OCI-LY1 (cell line): Measurements from ENCODE around the gene WNK2.

Experiments
- H2AFZ ChIP-seq: fragments of 200-600 bp; sonication (generic), shearing (Covaris generic); 2 replicates; pipeline ENCODE4 v1.6.0; 2014; ENCODE audit warnings: antibody characterized with exemption, mild to moderate bottlenecking, low read length
- H3F3A ChIP-seq: fragments of 200-600 bp; sonication (generic), shearing (Covaris generic); 2 replicates; pipeline ENCODE4 v1.6.0; 2014; ENCODE audit warnings: mild to moderate bottlenecking, antibody characterized with exemption, low read length, moderate library complexity; ENCODE audit not compliant: insufficient read depth
- H3K27ac ChIP-seq: fragments of 200-600 bp; sonication (generic); 2 replicates; pipeline ENCODE4 v1.5.1; 2014; ENCODE audit warnings: low read length, mixed run types, mild to moderate bottlenecking, low read depth; ENCODE audit not compliant: poor library complexity, severe bottlenecking
- H3K27me3 ChIP-seq: fragments of 200-600 bp; sonication (generic); 2 replicates; pipeline ENCODE4 v1.6.0; 2014; ENCODE audit warnings: antibody characterized with exemption, mild to moderate bottlenecking, low read length, moderate library complexity; ENCODE audit not compliant: insufficient read depth
- H3K36me3 ChIP-seq: fragments of 200-600 bp; sonication (generic); 2 replicates; pipeline ENCODE4 v1.6.1; 2014; ENCODE audit warnings: mild to moderate bottlenecking, antibody characterized with exemption, low read length, moderate library complexity, mixed read lengths; ENCODE audit not compliant: insufficient read depth
- H3K4me1 ChIP-seq: fragments of 200-600 bp; sonication (generic); 2 replicates; pipeline ENCODE4 v1.5.1; 2014; ENCODE audit warnings: mild to moderate bottlenecking, low read length, moderate library complexity; ENCODE audit not compliant: insufficient read depth, severe bottlenecking
- H3K4me2 ChIP-seq: fragments of 200-600 bp; sonication (generic), shearing (Covaris generic); 2 replicates; pipeline ENCODE4 v1.6.1; 2014; ENCODE audit warnings: low read length
- H3K4me3 ChIP-seq: fragments of 200-600 bp; sonication (generic); 2 replicates; pipeline ENCODE4 v1.5.1; 2014; ENCODE audit warnings: low read length, low read depth, mild to moderate bottlenecking, mixed read lengths; ENCODE audit not compliant: poor library complexity, severe bottlenecking
- H3K79me2 ChIP-seq: fragments of 200-600 bp; shearing (Covaris generic); 2 replicates; pipeline ENCODE4 v1.6.1; 2016; ENCODE audit warnings: mixed run types, low read length, mixed read lengths; ENCODE audit not compliant: insufficient read depth
- H3K9ac ChIP-seq: fragments of 200-600 bp; sonication (generic), shearing (Covaris generic); 2 replicates; pipeline ENCODE4 v1.6.1; 2014; ENCODE audit warnings: mild to moderate bottlenecking, low read length, mixed read lengths
- H3K9me2 ChIP-seq: fragments of 200-600 bp; sonication (generic), shearing (Covaris generic); 2 replicates; pipeline ENCODE4 v1.6.1; 2014; ENCODE audit warnings: low read depth, mild to moderate bottlenecking, low read length, mixed read lengths
- H3K9me3 ChIP-seq: fragments of 200-600 bp; shearing (Covaris generic); 2 replicates; pipeline ENCODE4 v1.6.1; 2014; ENCODE audit warnings: low read length, mixed read lengths
- H4K20me1 ChIP-seq: fragments of 200-600 bp; sonication (generic), shearing (Covaris generic); 2 replicates; pipeline ENCODE4 v1.6.0; 2016; ENCODE audit warnings: mild to moderate bottlenecking, low read length; ENCODE audit not compliant: insufficient read depth
- CTCF ChIP-seq: fragments of 200-600 bp; sonication (generic), shearing (Covaris generic); IDR thresholded peaks from 2 replicates; pipeline ENCODE4 v1.5.1; 2017; ENCODE audit warnings: mild to moderate bottlenecking, antibody characterized with exemption, low read length, moderate library complexity, mixed read lengths
- EZH2 ChIP-seq: fragments of 200-600 bp; sonication (generic), shearing (Covaris generic); IDR thresholded peaks from 2 replicates; pipeline ENCODE4 v1.8.0; 2017; ENCODE audit warnings: borderline replicate concordance, mixed run types, mild to moderate bottlenecking, antibody characterized with exemption, low read length, moderate library complexity, mixed read lengths

WNK2 gene

GRCh38 chr9:93326654-93327053 lies 142.7 kb downstream of the WNK2 start:
- H3K27ac ChIP-seq, result no peak overlapping the region
- no peaks in the 10 kb centered on the region for H4K20me1 ChIP-seq
- H3K9ac ChIP-seq, result no peak overlapping the region
- H3K36me3 ChIP-seq, result no peaks in the 10 kb centered on the region
- H3K4me1 ChIP-seq, result peaks cover 27% of the 10 kb centered on the region
- no peak overlapping the region for H2AFZ ChIP-seq
- H3K9me2 ChIP-seq, result no peaks in the 10 kb centered on the region
- H3K4me3 ChIP-seq, result no peak overlapping the region
- TF ChIP-seq EZH2 (no peak), CTCF (no peak)
- H3K9me3 ChIP-seq, result no peaks in the 10 kb centered on the region
- 0 out of 2 replicates have a peak, but pooled peaks cover under 1% of the 10 kb centered on the region for H3K27me3 ChIP-seq
- no peaks in the 10 kb centered on the region for H3F3A ChIP-seq
- no peaks in the 10 kb centered on the region for H3K79me2 ChIP-seq
- H3K4me2 ChIP-seq, result no peak overlapping the region

GRCh38 chr9:93329629-93330280 lies 145.8 kb downstream of the WNK2 start:
- Histone ChIP-seq H3F3A (no peaks in the 10 kb centered on the region), H3K36me3 (peaks cover 8% of the 10 kb centered on the region; the same call in 1 of the 2 replicates), H4K20me1 (no peaks in the 10 kb centered on the region), H3K4me3 (no peak overlapping the region), H3K27me3 (peaks cover 10% of the 10 kb centered on the region; the same call in 1 of the 2 replicates), H2AFZ (no peak overlapping the region), H3K79me2 (no peaks in the 10 kb centered on the region), H3K9me2 (no peaks in the 10 kb centered on the region), H3K27ac (no peak overlapping the region), H3K4me2 (no peak overlapping the region), H3K4me1 (peaks cover 10% of the 10 kb centered on the region), H3K9ac (no peak overlapping the region), H3K9me3 (peaks cover 14% of the 10 kb centered on the region)
- TF ChIP-seq CTCF, result no peak
- TF ChIP-seq EZH2, result no peak

- H3K27ac ChIP-seq, result no peak overlapping the region
- no peak overlapping the region for H2AFZ ChIP-seq
- no peak overlapping the region for H3K9ac ChIP-seq
- no peaks in the 10 kb centered on the region for H3K4me1 ChIP-seq
- H4K20me1 ChIP-seq, result no peaks in the 10 kb centered on the region
- peaks cover 10% of the 10 kb centered on the region; the same call in 1 of the 2 replicates for H3K27me3 ChIP-seq
- no peaks in the 10 kb centered on the region for H3K79me2 ChIP-seq
- TF ChIP-seq EZH2 (no peak), CTCF (no peak)
- H3F3A ChIP-seq, result no peaks in the 10 kb centered on the region
- H3K4me2 ChIP-seq, result no peak overlapping the region
- H3K9me3 ChIP-seq, result peaks cover 14% of the 10 kb centered on the region
- no peaks in the 10 kb centered on the region for H3K9me2 ChIP-seq
- no peak overlapping the region for H3K4me3 ChIP-seq
- H3K36me3 ChIP-seq, result peaks cover 8% of the 10 kb centered on the region; the same call in 1 of the 2 replicates
Measured at GRCh38 chr9:93332317-93332716, 148.4 kb downstream of the WNK2 start.
